Naive thymus-derived CD4-positive, alpha-beta T cell (primary cell): ENCODE measurements around the gene PLK5. TPM values are rescaled to one million over a fixed set of nuclear protein-coding genes. Genes with fewer than 3 reads are reported as not detected.
"Not testable (repeated sequence)": the region's sequence is repeated elsewhere in the genome, so short reads cannot be mapped to it uniquely, and the experiment has no call there.

Experiments
- ATAC-seq: fragments of 150-1000 bp; cut with Tn5 transposase; 2 replicates; pipeline ENCODE4 v1.10.0; 2021; ENCODE audit warnings: mild to moderate bottlenecking, moderate library complexity
- CTCF ChIA-PET: fragments of 350-600 bp; sonication (Branson Sonifier 250); formaldehyde crosslinking; loops from one replicate; lab custom pipeline; 2021; ENCODE audit warnings: antibody characterized with exemption; lab: Charles Lee
- POLR2A ChIA-PET: fragments of 350-600 bp; sonication (Branson Sonifier 250); formaldehyde crosslinking; loops from one replicate; lab custom pipeline; 2021; ENCODE audit warnings: antibody characterized with exemption, inconsistent platforms; lab: Charles Lee
- DNase-seq, 9 donors: peaks; one replicate each; pipeline versions ENCODE4 v3.0.0 to v3.0.0-alpha.2; 2020 to 2022; ENCODE audit warnings: mixed read lengths in 1 of 9
- H3K27ac ChIP-seq: one replicate; pipeline ENCODE4 v1.7.0; 2013; ENCODE audit warnings: mild to moderate bottlenecking, low read depth, low read length, moderate library complexity
- H3K27me3 ChIP-seq, 2 donors: one replicate each; pipeline ENCODE4 v1.7.0; 2013; ENCODE audit warnings: low read length in 2 of 2, mild to moderate bottlenecking in 2 of 2, moderate library complexity in 2 of 2; ENCODE audit not compliant: control insufficient read depth in 2 of 2, insufficient read depth in 2 of 2
- H3K36me3 ChIP-seq, 3 experiments: 1 replicate in 2 of 3; 2 replicates in 1 of 3; pipeline ENCODE4 v1.7.0; 2013; ENCODE audit warnings: low read length in 3 of 3, mild to moderate bottlenecking in 3 of 3, moderate library complexity in 1 of 3; ENCODE audit not compliant: insufficient read depth in 3 of 3, control insufficient read depth in 2 of 3
- H3K4me1 ChIP-seq, 2 donors: one replicate each; pipeline ENCODE4 v1.7.0; 2013; ENCODE audit warnings: low read length in 2 of 2, mild to moderate bottlenecking in 2 of 2, moderate library complexity in 1 of 2; ENCODE audit not compliant: control insufficient read depth in 2 of 2, insufficient read depth in 2 of 2
- H3K4me3 ChIP-seq: 2 replicates; pipeline ENCODE4 v1.7.0; 2013; ENCODE audit warnings: mild to moderate bottlenecking, low read length
- H3K9me3 ChIP-seq, 3 experiments: 1 replicate in 2 of 3; 2 replicates in 1 of 3; pipeline ENCODE4 v1.7.0; 2013; ENCODE audit warnings: low read length in 3 of 3; ENCODE audit not compliant: control insufficient read depth in 2 of 3
- H3K27ac Mint-ChIP-seq, 9 donors: one replicate each; pipeline ENCODE4 v1.8.0; 2020 to 2022; ENCODE audit warnings: mixed read lengths in 9 of 9, mild to moderate bottlenecking in 8 of 9, moderate library complexity in 5 of 9, inconsistent platforms in 2 of 9
- H3K27me3 Mint-ChIP-seq, 5 donors: one replicate each; pipeline ENCODE4 v1.8.0; 2021 to 2022; ENCODE audit warnings: mixed read lengths in 5 of 5, mild to moderate bottlenecking in 1 of 5
- H3K36me3 Mint-ChIP-seq, 5 donors: one replicate each; pipeline ENCODE4 v1.8.0; 2020 to 2022; ENCODE audit warnings: mixed read lengths in 5 of 5, mild to moderate bottlenecking in 3 of 5, inconsistent platforms in 1 of 5
- H3K4me1 Mint-ChIP-seq, 7 donors: one replicate each; pipeline ENCODE4 v1.8.0; 2020 to 2022; ENCODE audit warnings: mixed read lengths in 7 of 7, mild to moderate bottlenecking in 3 of 7, inconsistent platforms in 1 of 7
- H3K4me3 Mint-ChIP-seq, 10 donors: one replicate each; pipeline ENCODE4 v1.8.0; 2020 to 2022; ENCODE audit warnings: mild to moderate bottlenecking in 10 of 10, mixed read lengths in 10 of 10, moderate library complexity in 6 of 10, inconsistent platforms in 2 of 10
- H3K9me3 Mint-ChIP-seq, 11 donors: one replicate each; pipeline ENCODE4 v1.8.0; 2020 to 2022; ENCODE audit warnings: mixed read lengths in 11 of 11, mild to moderate bottlenecking in 4 of 11, inconsistent platforms in 1 of 11, moderate library complexity in 1 of 11
- intact Hi-C, 2 donors: fragments of 100-400 bp; cut with micrococcal nuclease; formaldehyde crosslinking; loops; one replicate each; pipeline ENCODE4 v1.15.1; 2023
- polyA plus RNA-seq, 2 donors: library from polyadenylated mRNA; unstranded; fragments of 300-500 nt; fragmentation: Illumina TruSeq; gene quantifications; one replicate each; pipeline ENCODE4 v1.2.3, GENCODE V29; 2021
- total RNA-seq, 6 experiments: library from RNA in 5 of 6; stranded (reverse) in 5 of 6; gene quantifications; 1 replicate in 5 of 6; 2 replicates in 1 of 6; pipeline ENCODE4 v1.2.3 and lab custom pipeline; 2021 to 2026

PLK5 gene
- total and polyA plus RNA-seq, 7 experiments from 2014 or later = not detected

DNA sequence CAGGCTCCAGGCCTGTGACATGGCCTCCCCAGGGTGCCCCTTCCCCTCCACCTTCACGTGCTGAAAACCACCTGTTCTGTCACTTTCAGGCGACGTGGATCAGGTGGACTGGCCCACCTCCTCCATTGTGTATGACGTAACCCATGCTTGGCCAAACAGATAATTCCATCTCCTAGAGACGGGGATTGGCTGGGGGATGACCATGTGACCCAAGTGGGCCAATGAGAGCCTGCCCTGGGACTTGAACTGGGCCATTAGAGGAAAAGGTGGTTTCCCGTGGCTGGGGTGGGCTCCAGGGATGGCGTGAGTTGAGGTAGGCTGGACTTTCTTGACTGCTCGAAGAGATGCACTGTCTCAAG is 7.5 kb upstream of the PLK5 start:
- no peak for ATAC-seq
- DNase-seq = no peak
- CTCF ChIA-PET = interaction anchor here (1.1 kb wide), 1 partner anchor 72 kb away, joined by 3 read pairs; no protein-coding TSS in a partner anchor
- peaks cover 0 to 10% (median 6%) of the 10 kb centered on the region in 7 donors for H3K4me1 Mint-ChIP-seq
- Histone ChIP-seq H3K27me3 (no peaks in the 10 kb centered on the region), H3K4me1 (peaks cover 0 to 13% of the 10 kb centered on the region in 2 donors), H3K9me3 (no peaks in the 10 kb centered on the region), H3K36me3 (no peaks in the 10 kb centered on the region), H3K4me3 (no peak overlapping the region), H3K27ac (no peak overlapping the region)
- intact Hi-C loops = loop anchor here in 1 of 2 donors (10.0 kb wide), 1 partner anchor 72 kb away; no protein-coding TSS in a partner anchor
- POLR2A ChIA-PET = no interaction called here
- no peak overlapping the region for H3K27ac Mint-ChIP-seq
- peaks cover 0 to 4% (median 0%) of the 10 kb centered on the region in 11 donors for H3K9me3 Mint-ChIP-seq
- peaks cover 0 to 6% (median 0%) of the 10 kb centered on the region in 5 donors for H3K27me3 Mint-ChIP-seq
- H3K4me3 Mint-ChIP-seq = no peak overlapping the region
- H3K36me3 Mint-ChIP-seq = no peaks in the 10 kb centered on the region

- CTCF ChIA-PET = no interaction called here
- ATAC-seq (no peak), DNase-seq (no peak)
- Histone ChIP-seq H3K36me3 (no peaks in the 10 kb centered on the region), H3K9me3 (no peaks in the 10 kb centered on the region), H3K4me1 (no peaks in the 10 kb centered on the region), H3K27ac (no peak overlapping the region), H3K27me3 (no peaks in the 10 kb centered on the region), H3K4me3 (no peak overlapping the region)
- H3K4me1 Mint-ChIP-seq = peaks cover 0 to 2% (median 0%) of the 10 kb centered on the region in 7 donors
- H3K4me3 Mint-ChIP-seq = no peak overlapping the region
- H3K9me3 Mint-ChIP-seq = peaks cover 0 to 4% (median 0%) of the 10 kb centered on the region in 11 donors
- H3K36me3 Mint-ChIP-seq = no peaks in the 10 kb centered on the region
- POLR2A ChIA-PET = no interaction called here
- no peak overlapping the region for H3K27ac Mint-ChIP-seq
- intact Hi-C loops = loop anchor here in 1 of 2 donors (10.0 kb wide), 1 partner anchor 74 kb away; no protein-coding TSS in a partner anchor
- H3K27me3 Mint-ChIP-seq = peaks cover 0 to 13% (median 6%) of the 10 kb centered on the region in 5 donors
Measured at GRCh38 chr19:1518471-1518870, 5.4 kb upstream of the PLK5 start.

DNA sequence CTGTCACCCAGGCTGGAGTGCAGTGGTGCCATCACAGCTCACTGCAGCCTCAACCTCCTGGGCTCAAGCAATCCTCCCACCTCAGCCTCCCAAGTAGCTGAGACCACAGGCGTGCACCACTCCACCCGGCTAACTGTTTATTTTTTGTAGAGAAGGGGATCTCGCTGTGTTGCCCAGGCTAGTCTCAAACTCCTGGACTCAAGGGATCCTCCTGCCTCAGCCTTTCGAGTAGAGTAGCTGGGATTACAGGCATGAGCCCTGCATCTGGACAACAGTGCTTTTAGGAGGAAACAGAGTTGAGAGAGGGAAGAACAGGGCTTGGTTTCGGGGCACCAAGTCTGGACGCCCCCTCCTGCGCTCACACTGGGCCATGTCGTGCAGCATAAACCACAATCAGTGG is 4.1 kb upstream of the PLK5 start:
- not testable (repeated sequence) for H3K27me3 ChIP-seq, H3K27ac Mint-ChIP-seq, H3K4me1 Mint-ChIP-seq

DNA sequence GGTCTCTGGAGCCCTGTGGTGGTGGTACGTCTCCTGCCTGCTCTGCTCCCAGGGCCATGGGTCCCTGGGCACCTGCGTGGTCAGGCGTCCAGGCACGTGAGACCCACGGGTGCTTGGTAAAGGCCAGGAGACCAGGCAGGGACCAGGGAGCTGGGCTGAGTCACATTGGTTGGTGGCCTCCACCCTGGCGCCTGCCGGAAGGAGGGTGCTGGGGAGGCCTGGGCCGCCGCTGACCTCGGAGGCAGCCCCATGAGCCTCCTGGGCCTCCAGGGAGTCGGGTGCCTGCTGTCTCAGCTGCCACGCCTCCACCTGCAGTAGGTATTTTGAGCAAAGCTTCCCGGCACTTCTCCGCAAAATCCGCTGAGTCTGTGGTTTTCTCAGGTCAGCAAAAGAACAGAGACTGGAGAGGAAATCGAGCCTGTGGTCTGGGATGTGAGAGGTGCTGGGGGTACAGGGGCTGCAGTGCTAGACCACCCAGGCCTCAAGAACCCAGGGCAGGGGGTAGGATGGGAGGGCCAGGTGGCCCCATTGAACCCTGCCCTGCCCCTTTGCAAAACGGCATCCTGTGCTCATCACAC is 3.6 kb upstream of the PLK5 start:
- ATAC-seq (no peak), DNase-seq (no peak)
- Mint-ChIP-seq H3K27ac (no peak overlapping the region), H3K4me1 (peaks cover 0 to 9% (median 8%) of the 10 kb centered on the region in 7 donors), H3K36me3 (peaks cover 0 to 4% (median 0%) of the 10 kb centered on the region in 5 donors), H3K27me3 (peaks cover 10 to 21% (median 17%) of the 10 kb centered on the region in 5 donors), H3K4me3 (no peak overlapping the region), H3K9me3 (peaks cover 0 to 4% (median 0%) of the 10 kb centered on the region in 11 donors)
- no peak overlapping the region for H3K27ac ChIP-seq
- no peaks in the 10 kb centered on the region for H3K9me3 ChIP-seq
- no peaks in the 10 kb centered on the region for H3K4me1 ChIP-seq
- ChIA-PET CTCF (no interaction called here), POLR2A (no interaction called here)
- no peak overlapping the region for H3K4me3 ChIP-seq
- H3K27me3 ChIP-seq = no peaks in the 10 kb centered on the region
- intact Hi-C loops = no loop called here
- H3K36me3 ChIP-seq = no peaks in the 10 kb centered on the region

More for the DNA sequence above, 4.1 kb upstream of the PLK5 start:
- H3K4me1 ChIP-seq, H3K4me3 Mint-ChIP-seq, H3K4me3 ChIP-seq, H3K9me3 Mint-ChIP-seq, CTCF ChIA-PET, DNase-seq, POLR2A ChIA-PET, H3K36me3 ChIP-seq, H3K9me3 ChIP-seq, ATAC-seq, H3K27ac ChIP-seq, H3K36me3 Mint-ChIP-seq: not testable (repeated sequence)
- intact Hi-C loops = loop anchor here in 1 of 2 donors (10.0 kb wide), 1 partner anchor 75 kb away; no protein-coding TSS in a partner anchor
- peaks cover 6 to 18% (median 13%) of the 10 kb centered on the region in 5 donors for H3K27me3 Mint-ChIP-seq

DNA sequence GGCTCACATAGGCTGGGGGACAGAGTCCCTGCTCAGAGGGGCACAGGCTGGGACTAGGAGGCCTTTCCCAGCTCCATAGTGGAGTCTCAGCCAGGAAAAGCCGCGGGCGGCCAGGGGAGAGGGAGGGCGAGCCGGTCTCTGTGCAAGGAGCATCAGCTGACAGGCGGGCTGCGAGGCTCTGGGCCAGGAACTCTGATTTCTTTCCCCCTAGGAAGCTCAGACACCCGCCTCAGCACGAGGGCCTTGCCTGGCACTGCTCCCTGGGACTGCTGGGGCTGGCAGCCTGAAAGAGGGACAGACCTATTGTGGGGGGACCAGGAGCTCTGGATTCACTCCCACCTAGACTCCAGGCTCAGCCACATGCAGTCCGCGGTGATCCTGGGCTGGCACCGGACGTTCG is 2.2 kb upstream of the PLK5 start:
- Histone ChIP-seq H3K36me3 (no peaks in the 10 kb centered on the region), H3K27ac (no peak overlapping the region), H3K4me1 (no peaks in the 10 kb centered on the region), H3K9me3 (no peaks in the 10 kb centered on the region), H3K4me3 (no peak overlapping the region), H3K27me3 (no peaks in the 10 kb centered on the region)
- ChIA-PET CTCF (no interaction called here), POLR2A (interaction anchor here (0.7 kb wide), 1 partner anchor 85 kb away, joined by 3 read pairs; no protein-coding TSS in a partner anchor)
- H3K27ac Mint-ChIP-seq = no peak overlapping the region
- H3K36me3 Mint-ChIP-seq = peaks cover 0 to 4% (median 0%) of the 10 kb centered on the region in 5 donors
- H3K9me3 Mint-ChIP-seq = peaks cover 0 to 3% (median 0%) of the 10 kb centered on the region in 11 donors
- no peak for ATAC-seq
- H3K4me1 Mint-ChIP-seq = peaks cover 0 to 9% (median 8%) of the 10 kb centered on the region in 7 donors
- no peak overlapping the region for H3K4me3 Mint-ChIP-seq
- DNase-seq = no peak
- intact Hi-C loops = no loop called here
- peaks cover 19 to 30% (median 27%) of the 10 kb centered on the region in 5 donors for H3K27me3 Mint-ChIP-seq

- H3K4me1 Mint-ChIP-seq = peaks cover 0 to 9% (median 8%) of the 10 kb centered on the region in 7 donors
- no peak overlapping the region for H3K4me3 Mint-ChIP-seq
- ChIA-PET CTCF (no interaction called here), POLR2A (interaction anchor here (0.7 kb wide), 1 partner anchor 85 kb away, joined by 3 read pairs; no protein-coding TSS in a partner anchor)
- Histone ChIP-seq H3K27me3 (no peaks in the 10 kb centered on the region), H3K9me3 (no peaks in the 10 kb centered on the region), H3K4me3 (no peak overlapping the region), H3K36me3 (no peaks in the 10 kb centered on the region), H3K27ac (no peak overlapping the region), H3K4me1 (no peaks in the 10 kb centered on the region)
- peaks cover 21 to 33% (median 30%) of the 10 kb centered on the region in 5 donors for H3K27me3 Mint-ChIP-seq
- peaks cover 0 to 4% (median 0%) of the 10 kb centered on the region in 5 donors for H3K36me3 Mint-ChIP-seq
- no peak overlapping the region for H3K27ac Mint-ChIP-seq
- ATAC-seq = no peak
- intact Hi-C loops = no loop called here
- H3K9me3 Mint-ChIP-seq = peaks cover 0 to 2% (median 0%) of the 10 kb centered on the region in 11 donors
- no peak for DNase-seq
Measured at GRCh38 chr19:1522061-1522460, 1.8 kb upstream of the PLK5 start.
